ENCODE measurements around the gene APOBEC2. TPM values are rescaled to one million over a fixed set of nuclear protein-coding genes. Genes with fewer than 3 reads are reported as not detected.

APOBEC2 gene
- total and polyA plus RNA-seq, 2 of the 4 experiments (the other 2 are of a cell fraction), result not detected

GRCh38 chr6:41032830-41033229 is 20.2 kb upstream of the APOBEC2 start:
- no peak overlapping the region for H3K4me2 ChIP-seq (ENCODE audit: low read depth, low read length)
- TF ChIP-seq FOS (IDR thresholded peaks at IDR 0.05; ENCODE audit: low read depth, low read length) (no peak), RAD21 (IDR thresholded peaks at IDR 0.05; ENCODE audit: low read length) (no peak), SMC3 (IDR thresholded peaks at IDR 0.05; ENCODE audit: low read depth, low read length) (no peak), MAZ (IDR thresholded peaks at IDR 0.05; ENCODE audit: borderline replicate concordance, low read depth, low read length) (no peak), CHD1 (IDR thresholded peaks at IDR 0.05; ENCODE audit: low read depth, low read length) (no peak)
- H3K9ac ChIP-seq (ENCODE audit: low read depth, low read length), result no peak overlapping the region
- ChIA-PET POLR2A (ENCODE audit: unreplicated experiment) (no interaction called here), CTCF (no interaction called here)
- no peaks in the 10 kb centered on the region for H3K9me3 ChIP-seq (ENCODE audit: control insufficient read depth, insufficient read depth, low read length)
- no peak overlapping the region for H3K27ac ChIP-seq (ENCODE audit: insufficient read depth, low read length)
- H3K9me1 ChIP-seq (ENCODE audit: insufficient read depth, low read length), result no peaks in the 10 kb centered on the region
- no peak overlapping the region for H3K4ac ChIP-seq (ENCODE audit: low read depth, low read length)
- ATAC-seq (ENCODE audit: low read depth), result no peak
- no peak overlapping the region for H3K23ac ChIP-seq (ENCODE audit: low read depth, low read length)
- no peak overlapping the region for H3K14ac ChIP-seq (replicated peaks; ENCODE audit: low read depth, low read length)
- H3K56ac ChIP-seq (ENCODE audit: extremely low read depth, insufficient read depth, low read length), result no peak overlapping the region
- no peak overlapping the region for H2BK20ac ChIP-seq (ENCODE audit: low read depth, low read length)
- dilution Hi-C loops (cut with HindIII; ENCODE audit: low sequenced_read_pairs, unreplicated experiment) (no loop called here), intact Hi-C loops (cut with micrococcal nuclease) (no loop called here), in situ Hi-C loops (cut with MboI; ENCODE audit: low sequenced_read_pairs) (loop anchor here (25.0 kb wide), 2 partner anchors 1046 to 1671 kb away; no protein-coding TSS in a partner anchor)
- no peak overlapping the region for H2BK15ac ChIP-seq (ENCODE audit: low read depth, low read length)
- no TSS peak for BruUV-seq (replicated peaks)
- H3K4me3 ChIP-seq (ENCODE audit: insufficient read depth, low read depth, low read length), result no peak overlapping the region
- no peak overlapping the region for H2BK120ac ChIP-seq (ENCODE audit: low read depth, low read length)
- peaks cover 3% of the 10 kb centered on the region; the same call in 1 of the 2 replicates for H3K4me1 ChIP-seq (ENCODE audit: control insufficient read depth, insufficient read depth, low read length)
- no peaks in the 10 kb centered on the region for H3K79me1 ChIP-seq (ENCODE audit: low read depth in 1 of 2, low read length in 2 of 2)
- no peak overlapping the region for H3K18ac ChIP-seq (ENCODE audit: low read depth, low read length)
- no peak overlapping the region for H4K8ac ChIP-seq (ENCODE audit: low read depth in 2 of 2, low read length in 2 of 2)
- H2AK9ac ChIP-seq (replicated peaks; ENCODE audit: low read depth, low read length, poor library complexity), result no peak overlapping the region
- WGBS, 2 experiments (ENCODE audit: extremely low coverage in 2 of 2, insufficient read length in 1 of 2), result no CpG with 5 or more reads among the region's 15 CpGs
- no peak overlapping the region for H4K91ac ChIP-seq (ENCODE audit: insufficient read depth, low read depth, low read length)
- H3K36me3 ChIP-seq (ENCODE audit: control insufficient read depth, insufficient read depth, low read length), result no peaks in the 10 kb centered on the region
- no peak overlapping the region for H4K5ac ChIP-seq (ENCODE audit: low read depth, low read length)
- no peak for DNase-seq
- no peak overlapping the region for H2AFZ ChIP-seq (replicated peaks; ENCODE audit: low read length, poor library complexity)
- no peak overlapping the region for H2AK5ac ChIP-seq (ENCODE audit: low read depth, low read length)
- peaks cover 21% of the 10 kb centered on the region for H3K27me3 ChIP-seq (ENCODE audit: control insufficient read depth, insufficient read depth, low read length)
- H2BK5ac ChIP-seq (ENCODE audit: low read depth, low read length, poor library complexity, severe bottlenecking), result no peak overlapping the region
- no peaks in the 10 kb centered on the region for H4K20me1 ChIP-seq (ENCODE audit: insufficient read depth, low read length)
